Bronchial epithelial cell (primary cell): Measurements from ENCODE around the gene ALPP. TPM values are rescaled to one million over a fixed set of nuclear protein-coding genes. Genes with fewer than 3 reads are reported as not detected.

Experiments
- DNase-seq: peaks from one replicate; pipeline ENCODE4 v3.0.0-alpha.2; 2010; ENCODE audit warnings: low read depth
- FAIRE-seq: peaks from 2 replicates; lab custom pipeline; 2011; peaks lifted over from hg19 to GRCh38; lab: Jason Lieb, UNC
- H3K27me3 ChIP-seq: 2 replicates; pipeline ENCODE4 v1.5.1; 2011; ENCODE audit warnings: low read length; ENCODE audit not compliant: control insufficient read depth, insufficient read depth
- H3K36me3 ChIP-seq: 2 replicates; pipeline ENCODE4 v1.5.1; 2011; ENCODE audit warnings: low read length; ENCODE audit not compliant: control insufficient read depth, insufficient read depth
- H3K4me3 ChIP-seq: 2 replicates; pipeline ENCODE4 v1.5.1; 2011; ENCODE audit warnings: mild to moderate bottlenecking, low read depth, low read length, control low read depth
- CTCF ChIP-seq: IDR thresholded peaks from 2 replicates; pipeline ENCODE4 v1.5.1; 2011; ENCODE audit warnings: mild to moderate bottlenecking, moderate library complexity, low read length, control low read depth, inconsistent platforms; ENCODE audit not compliant: insufficient read depth, severe bottlenecking
- total RNA-seq: library from RNA; depleted of rRNA; stranded (reverse); fragments of >200 nt; gene quantifications from 2 replicates; pipeline ENCODE4 v1.2.1, GENCODE V29; 2014

The ALPP gene
- total RNA-seq, 1 donor from 2014 or later, result not detected

GRCh38 chr2:232351686-232352510, 26.7 kb upstream of the ALPP start:
- no peak for TF ChIP-seq CTCF
- no peaks in the 10 kb centered on the region for H3K36me3 ChIP-seq
- H3K27me3 ChIP-seq, result peaks cover 14% of the 10 kb centered on the region
- DNase-seq, result no peak
- H3K4me3 ChIP-seq, result no peak overlapping the region
- no peak for FAIRE-seq

GRCh38 chr2:232352511-232353091, 25.9 kb upstream of the ALPP start:
- TF ChIP-seq CTCF, result no peak
- DNase-seq, result no peak
- Histone ChIP-seq H3K36me3 (no peaks in the 10 kb centered on the region), H3K27me3 (peaks cover 13% of the 10 kb centered on the region), H3K4me3 (no peak overlapping the region)
- FAIRE-seq, result no peak

GRCh38 chr2:232353096-232353495, 25.5 kb upstream of the ALPP start:
- Histone ChIP-seq H3K4me3 (no peak overlapping the region), H3K27me3 (peaks cover 12% of the 10 kb centered on the region), H3K36me3 (no peaks in the 10 kb centered on the region)
- FAIRE-seq, result no peak
- DNase-seq, result no peak
- TF ChIP-seq CTCF, result no peak

GRCh38 chr2:232353660-232354059, 24.9 kb upstream of the ALPP start:
- Histone ChIP-seq H3K27me3 (peaks cover 12% of the 10 kb centered on the region), H3K36me3 (no peaks in the 10 kb centered on the region), H3K4me3 (no peak overlapping the region)
- FAIRE-seq (no peak), DNase-seq (no peak)
- TF ChIP-seq CTCF, result no peak

GRCh38 chr2:232354069-232354468, 24.5 kb upstream of the ALPP start:
- Histone ChIP-seq H3K4me3 (no peak overlapping the region), H3K36me3 (no peaks in the 10 kb centered on the region), H3K27me3 (peaks cover 12% of the 10 kb centered on the region)
- DNase-seq, result no peak
- FAIRE-seq, result no peak
- TF ChIP-seq CTCF, result no peak
